ENCODE results near the gene STOML1.

DNA sequence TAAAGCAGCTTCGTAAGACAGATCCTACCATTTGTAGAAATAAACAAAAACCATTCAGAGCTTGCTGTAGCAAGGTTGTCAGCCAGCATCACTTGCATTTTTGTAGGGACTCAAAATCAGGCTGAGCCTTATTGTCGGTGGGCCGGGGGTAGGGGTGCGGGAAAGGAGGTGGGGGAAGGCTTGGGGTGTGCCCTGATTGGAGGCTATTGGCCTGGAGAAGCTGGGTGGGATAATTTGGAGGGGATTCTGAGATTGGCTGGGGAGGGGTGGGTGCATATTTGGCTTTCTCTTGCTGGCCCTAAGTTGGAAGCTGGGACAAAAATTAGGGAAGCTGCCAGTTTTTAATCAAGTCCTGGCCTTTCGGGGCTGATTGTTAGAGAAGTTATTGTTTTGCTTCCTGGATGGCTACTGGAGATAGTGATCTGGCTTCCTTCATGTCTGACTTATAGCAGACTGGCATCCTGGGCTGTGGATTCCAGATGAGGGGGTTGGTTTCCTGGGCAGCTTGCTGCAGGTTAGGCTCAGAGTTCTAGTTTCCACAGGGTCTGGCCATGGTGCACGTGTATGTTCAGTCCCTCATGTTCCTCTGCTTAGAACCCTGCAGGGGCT is 22.8 kb downstream of the STOML1 start:
- TF ChIP-seq POLR2A (IDR thresholded peaks at IDR 0.05): no peak
- TF ChIP-seq, protein P1, sequence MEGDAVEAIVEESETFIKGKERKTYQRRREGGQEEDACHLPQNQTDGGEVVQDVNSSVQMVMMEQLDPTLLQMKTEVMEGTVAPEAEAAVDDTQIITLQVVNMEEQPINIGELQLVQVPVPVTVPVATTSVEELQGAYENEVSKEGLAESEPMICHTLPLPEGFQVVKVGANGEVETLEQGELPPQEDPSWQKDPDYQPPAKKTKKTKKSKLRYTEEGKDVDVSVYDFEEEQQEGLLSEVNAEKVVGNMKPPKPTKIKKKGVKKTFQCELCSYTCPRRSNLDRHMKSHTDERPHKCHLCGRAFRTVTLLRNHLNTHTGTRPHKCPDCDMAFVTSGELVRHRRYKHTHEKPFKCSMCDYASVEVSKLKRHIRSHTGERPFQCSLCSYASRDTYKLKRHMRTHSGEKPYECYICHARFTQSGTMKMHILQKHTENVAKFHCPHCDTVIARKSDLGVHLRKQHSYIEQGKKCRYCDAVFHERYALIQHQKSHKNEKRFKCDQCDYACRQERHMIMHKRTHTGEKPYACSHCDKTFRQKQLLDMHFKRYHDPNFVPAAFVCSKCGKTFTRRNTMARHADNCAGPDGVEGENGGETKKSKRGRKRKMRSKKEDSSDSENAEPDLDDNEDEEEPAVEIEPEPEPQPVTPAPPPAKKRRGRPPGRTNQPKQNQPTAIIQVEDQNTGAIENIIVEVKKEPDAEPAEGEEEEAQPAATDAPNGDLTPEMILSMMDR (IDR thresholded peaks at IDR 0.05 in 4 of 5, conservative IDR thresholded peaks at IDR 0.05 in 1 of 5): no peak

Data from gastrocnemius medialis (tissue), 4 donors.